GM10266 (cell line): ENCODE measurements around the gene SPAG4.

Source experiments
- DNase-seq: peaks from one replicate; pipeline ENCODE4 v3.0.0; 2012; ENCODE audit errors: extremely low spot score
- TF ChIP-seq, protein P1 (sequence below): IDR thresholded peaks from 2 replicates; pipeline ENCODE4 v1.5.1; 2012; ENCODE audit warnings: mild to moderate bottlenecking, low read depth; ENCODE audit not compliant: control insufficient read depth, insufficient read depth; ENCODE audit errors: missing control alignments

SPAG4 gene

GRCh38 chr20:35592339-35592974 lies 23.2 kb upstream of the SPAG4 start:
- TF ChIP-seq, protein P1, sequence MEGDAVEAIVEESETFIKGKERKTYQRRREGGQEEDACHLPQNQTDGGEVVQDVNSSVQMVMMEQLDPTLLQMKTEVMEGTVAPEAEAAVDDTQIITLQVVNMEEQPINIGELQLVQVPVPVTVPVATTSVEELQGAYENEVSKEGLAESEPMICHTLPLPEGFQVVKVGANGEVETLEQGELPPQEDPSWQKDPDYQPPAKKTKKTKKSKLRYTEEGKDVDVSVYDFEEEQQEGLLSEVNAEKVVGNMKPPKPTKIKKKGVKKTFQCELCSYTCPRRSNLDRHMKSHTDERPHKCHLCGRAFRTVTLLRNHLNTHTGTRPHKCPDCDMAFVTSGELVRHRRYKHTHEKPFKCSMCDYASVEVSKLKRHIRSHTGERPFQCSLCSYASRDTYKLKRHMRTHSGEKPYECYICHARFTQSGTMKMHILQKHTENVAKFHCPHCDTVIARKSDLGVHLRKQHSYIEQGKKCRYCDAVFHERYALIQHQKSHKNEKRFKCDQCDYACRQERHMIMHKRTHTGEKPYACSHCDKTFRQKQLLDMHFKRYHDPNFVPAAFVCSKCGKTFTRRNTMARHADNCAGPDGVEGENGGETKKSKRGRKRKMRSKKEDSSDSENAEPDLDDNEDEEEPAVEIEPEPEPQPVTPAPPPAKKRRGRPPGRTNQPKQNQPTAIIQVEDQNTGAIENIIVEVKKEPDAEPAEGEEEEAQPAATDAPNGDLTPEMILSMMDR, result no peak
- no peak for DNase-seq

DNA sequence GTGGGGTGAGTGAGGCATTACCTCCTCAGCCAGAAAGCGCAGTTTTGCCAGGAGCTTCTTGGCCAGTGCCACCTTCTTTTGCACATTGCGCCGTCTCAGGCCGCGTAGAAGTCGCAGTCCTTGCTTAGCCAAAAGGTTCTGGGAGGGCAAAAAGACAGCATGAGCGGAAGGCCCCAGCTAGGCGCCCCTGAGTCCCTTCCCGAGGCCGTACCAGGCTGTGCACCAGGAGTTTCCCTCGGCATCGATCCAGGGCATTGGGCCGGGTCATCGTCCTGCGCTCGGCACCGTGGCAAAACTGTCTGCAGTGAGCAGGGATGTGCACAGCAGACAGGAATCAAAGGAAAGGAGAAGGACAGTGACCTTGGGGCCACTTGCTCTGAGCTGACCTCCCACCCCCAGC lies 20.2 kb upstream of the SPAG4 start:
- no peak for DNase-seq
- TF ChIP-seq, protein P1, result no peak

DNA sequence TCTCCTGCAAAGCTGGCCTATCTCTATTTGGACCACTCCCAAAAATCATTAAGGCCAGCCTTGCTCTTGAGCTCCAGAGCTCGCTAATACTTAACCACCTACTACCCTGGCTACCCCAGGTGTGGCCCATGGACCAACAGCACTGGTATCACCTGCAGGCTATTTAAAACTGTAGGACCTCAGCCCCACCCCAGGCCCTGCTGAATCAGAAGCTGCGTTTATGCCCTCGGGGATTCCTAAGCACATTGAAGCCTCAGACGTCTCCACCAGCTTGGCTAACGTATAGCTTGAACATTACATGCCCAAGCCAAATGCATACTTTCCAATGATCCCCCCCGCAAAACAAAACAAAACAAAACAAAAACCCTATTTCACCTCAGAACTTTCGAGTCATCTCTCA lies 19.7 kb upstream of the SPAG4 start:
- DNase-seq, result no peak
- TF ChIP-seq, protein P1, result no peak

GRCh38 chr20:35597186-35597585 lies 18.4 kb upstream of the SPAG4 start:
- no peak for DNase-seq
- TF ChIP-seq, protein P1, result no peak

DNA sequence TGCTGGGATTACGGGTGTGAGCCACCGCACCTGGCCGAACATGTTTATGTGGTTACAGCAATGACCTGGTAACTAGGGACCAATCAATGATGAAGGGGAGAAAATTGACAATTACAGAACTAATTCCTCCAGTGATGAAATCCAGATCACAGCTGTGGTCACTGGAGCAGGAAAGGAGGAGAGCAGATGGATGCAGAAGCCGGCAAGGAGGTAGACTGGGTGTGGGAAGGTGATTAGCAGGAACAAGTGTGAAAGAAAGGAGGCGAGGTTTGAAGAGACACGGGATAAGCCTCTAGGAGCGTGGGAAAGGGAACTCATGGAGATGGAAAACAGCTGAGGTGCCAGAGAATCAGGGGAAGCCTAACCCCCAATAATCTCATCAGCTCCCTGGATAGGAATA lies 17.2 kb upstream of the SPAG4 start:
- no peak for DNase-seq
- TF ChIP-seq, protein P1, result no peak

DNA sequence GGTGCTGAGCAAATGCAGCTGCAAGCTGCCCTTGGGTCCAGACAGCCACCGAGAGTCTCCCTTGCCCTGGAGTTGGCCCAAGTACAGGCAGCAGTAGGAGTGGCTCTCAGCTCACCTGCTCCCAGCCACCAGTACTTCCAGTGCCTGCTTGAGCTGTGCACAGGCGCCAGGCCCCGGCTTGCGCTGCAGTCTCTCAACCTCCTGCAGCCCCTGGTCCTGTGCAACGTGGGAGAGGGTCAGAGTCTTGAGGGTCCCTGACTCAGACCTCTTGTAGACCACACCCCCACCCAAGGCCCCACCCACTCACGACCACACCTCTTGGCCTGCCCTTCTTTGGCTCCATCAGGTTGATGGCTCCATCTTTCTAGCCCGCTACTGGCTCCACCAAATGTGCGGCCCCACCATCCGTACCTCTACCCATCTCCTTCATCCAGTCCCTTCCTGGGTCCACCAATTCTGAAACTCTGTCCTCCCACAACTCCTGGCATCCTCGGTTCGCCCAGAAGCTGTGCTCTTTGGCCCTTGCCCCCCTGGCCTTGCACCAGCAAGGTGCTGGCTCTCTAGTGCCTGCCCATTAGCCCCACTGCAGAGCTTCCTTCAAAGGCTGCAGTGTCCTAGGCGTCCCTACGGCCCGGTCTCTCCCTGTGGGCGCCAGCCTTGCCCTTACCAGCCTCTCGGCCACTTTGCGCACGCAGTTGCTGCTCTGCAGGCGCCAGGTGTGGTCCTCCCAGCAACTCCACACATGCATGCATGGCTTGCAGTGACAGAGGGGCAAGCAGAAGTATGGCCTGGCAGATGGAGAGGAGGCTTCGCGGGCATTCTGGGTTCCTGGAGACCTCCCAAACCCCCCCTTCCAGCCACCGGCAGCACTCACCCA lies 16.5 kb upstream of the SPAG4 start:
- TF ChIP-seq, protein P1, result no peak
- no peak for DNase-seq

- DNase-seq, result no peak
- TF ChIP-seq, protein P1, result no peak
These were observed 15.9 kb upstream of the SPAG4 start for GRCh38 chr20:35599776-35600120.
